WI38 (cell line): Measurements from ENCODE around the gene NRP2.

Experiments used
- H3K4me3 ChIP-seq: 2 replicates; pipeline ENCODE4 v1.5.1; 2011; ENCODE audit warnings: low read depth, mild to moderate bottlenecking, control low read depth, low read length
- TF ChIP-seq, protein P1 (sequence below): IDR thresholded peaks from 2 replicates; pipeline ENCODE4 v1.5.1; 2012; ENCODE audit warnings: low read depth, mild to moderate bottlenecking, control low read depth, low read length

NRP2 gene

DNA sequence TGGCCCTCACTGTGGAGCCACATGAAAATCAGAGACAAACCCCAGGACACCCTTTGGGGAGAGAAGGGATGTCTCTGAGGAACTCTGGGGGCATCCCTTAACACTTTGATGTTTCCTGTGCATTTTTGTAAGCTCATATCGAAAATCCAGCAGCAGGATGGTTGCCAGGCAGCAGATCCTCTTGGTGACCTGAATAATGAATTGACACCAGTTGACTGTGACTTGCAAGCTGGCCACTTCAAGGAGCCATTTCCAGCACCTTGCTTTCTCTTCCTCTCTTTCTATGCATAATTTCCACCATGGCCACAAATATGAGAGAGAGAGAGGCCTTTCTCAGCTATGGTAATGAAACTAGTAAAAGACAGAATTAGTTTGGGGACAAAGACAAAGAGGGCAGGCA is 91.7 kb downstream of the NRP2 start:
- H3K4me3 ChIP-seq, result no peak overlapping the region
- TF ChIP-seq, protein P1, sequence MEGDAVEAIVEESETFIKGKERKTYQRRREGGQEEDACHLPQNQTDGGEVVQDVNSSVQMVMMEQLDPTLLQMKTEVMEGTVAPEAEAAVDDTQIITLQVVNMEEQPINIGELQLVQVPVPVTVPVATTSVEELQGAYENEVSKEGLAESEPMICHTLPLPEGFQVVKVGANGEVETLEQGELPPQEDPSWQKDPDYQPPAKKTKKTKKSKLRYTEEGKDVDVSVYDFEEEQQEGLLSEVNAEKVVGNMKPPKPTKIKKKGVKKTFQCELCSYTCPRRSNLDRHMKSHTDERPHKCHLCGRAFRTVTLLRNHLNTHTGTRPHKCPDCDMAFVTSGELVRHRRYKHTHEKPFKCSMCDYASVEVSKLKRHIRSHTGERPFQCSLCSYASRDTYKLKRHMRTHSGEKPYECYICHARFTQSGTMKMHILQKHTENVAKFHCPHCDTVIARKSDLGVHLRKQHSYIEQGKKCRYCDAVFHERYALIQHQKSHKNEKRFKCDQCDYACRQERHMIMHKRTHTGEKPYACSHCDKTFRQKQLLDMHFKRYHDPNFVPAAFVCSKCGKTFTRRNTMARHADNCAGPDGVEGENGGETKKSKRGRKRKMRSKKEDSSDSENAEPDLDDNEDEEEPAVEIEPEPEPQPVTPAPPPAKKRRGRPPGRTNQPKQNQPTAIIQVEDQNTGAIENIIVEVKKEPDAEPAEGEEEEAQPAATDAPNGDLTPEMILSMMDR, result no peak

GRCh38 chr2:205775097-205775877 is 93.0 kb downstream of the NRP2 start:
- no peak overlapping the region for H3K4me3 ChIP-seq
- TF ChIP-seq, protein P1, result no peak

DNA sequence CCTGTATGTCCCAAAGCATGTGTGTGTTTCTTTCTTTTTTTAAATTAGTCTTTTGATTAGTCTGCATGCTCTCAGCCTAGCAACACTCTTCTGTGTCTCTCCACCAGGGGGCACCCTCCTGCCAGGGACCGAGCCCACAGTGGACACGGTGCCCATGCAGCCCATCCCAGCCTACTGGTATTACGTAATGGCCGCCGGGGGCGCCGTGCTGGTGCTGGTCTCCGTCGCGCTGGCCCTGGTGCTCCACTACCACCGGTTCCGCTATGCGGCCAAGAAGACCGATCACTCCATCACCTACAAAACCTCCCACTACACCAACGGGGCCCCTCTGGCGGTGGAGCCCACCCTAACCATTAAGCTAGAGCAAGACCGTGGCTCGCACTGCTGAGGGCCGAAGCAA is 93.8 kb downstream of the NRP2 start:
- H3K4me3 ChIP-seq, result no peak overlapping the region
- TF ChIP-seq, protein P1, result peak; percentile 39; the same call in 1 of the 2 replicates

- TF ChIP-seq, protein P1, result no peak
Observed at GRCh38 chr2:205776720-205777119, 94.4 kb downstream of the NRP2 start.

DNA sequence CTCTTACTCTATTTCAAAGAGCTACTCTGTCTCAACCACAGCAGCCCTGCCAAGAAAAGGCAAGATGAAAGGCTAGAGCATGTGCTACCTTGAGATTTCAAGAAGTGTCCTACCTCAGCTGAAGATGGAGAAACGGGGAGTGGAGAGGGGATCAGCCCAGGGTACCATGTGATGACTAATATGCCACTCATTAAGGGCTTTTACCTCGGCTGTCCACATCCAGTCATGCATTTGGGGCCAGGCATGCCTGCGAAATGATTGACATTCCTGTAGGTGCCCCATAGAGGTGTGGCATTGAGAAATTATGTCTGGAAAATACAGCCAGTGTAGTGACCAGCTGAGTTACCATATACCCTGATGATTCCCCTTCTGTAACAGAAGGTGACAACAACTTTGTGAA is 96.1 kb downstream of the NRP2 start:
- TF ChIP-seq, protein P1, result no peak
- H3K4me3 ChIP-seq, result no peak overlapping the region

More at GRCh38 chr2:205776720-205777119, 94.4 kb downstream of the NRP2 start:
- no peak overlapping the region for H3K4me3 ChIP-seq

DNA sequence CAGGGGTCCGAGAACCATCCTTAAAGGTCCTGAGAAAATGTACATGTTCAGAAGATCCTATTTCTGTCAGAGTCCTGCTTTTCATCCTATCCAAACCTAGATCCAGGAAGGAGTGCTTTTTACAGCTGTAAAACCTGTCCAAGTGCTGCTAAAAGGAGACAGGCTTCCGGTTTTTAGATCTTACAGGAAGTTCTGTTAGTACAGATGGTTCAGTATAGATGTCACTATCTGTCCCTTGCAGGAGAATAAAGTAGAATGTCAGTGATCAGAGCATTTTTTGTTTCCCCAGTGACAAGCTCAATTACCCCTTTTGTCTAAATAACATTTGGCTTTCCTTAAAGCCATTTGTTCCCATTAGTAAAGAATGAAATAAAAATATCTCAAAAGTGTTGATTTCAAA is 98.3 kb downstream of the NRP2 start:
- H3K4me3 ChIP-seq, result no peak overlapping the region
- TF ChIP-seq, protein P1, result no peak

GRCh38 chr2:205781244-205781931 is 99.1 kb downstream of the NRP2 start:
- TF ChIP-seq, protein P1, result no peak
- H3K4me3 ChIP-seq, result no peak overlapping the region
